DMS114 treated with DMSO at 0.1 percent for 48 hours (cell line): ENCODE results near the gene EP400.

Experiments
- DNase-seq: peaks from one replicate; lab custom pipeline; 2025; ENCODE audit not compliant: unreplicated experiment; lab: John Stamatoyannopoulos, UW

The EP400 gene

DNA sequence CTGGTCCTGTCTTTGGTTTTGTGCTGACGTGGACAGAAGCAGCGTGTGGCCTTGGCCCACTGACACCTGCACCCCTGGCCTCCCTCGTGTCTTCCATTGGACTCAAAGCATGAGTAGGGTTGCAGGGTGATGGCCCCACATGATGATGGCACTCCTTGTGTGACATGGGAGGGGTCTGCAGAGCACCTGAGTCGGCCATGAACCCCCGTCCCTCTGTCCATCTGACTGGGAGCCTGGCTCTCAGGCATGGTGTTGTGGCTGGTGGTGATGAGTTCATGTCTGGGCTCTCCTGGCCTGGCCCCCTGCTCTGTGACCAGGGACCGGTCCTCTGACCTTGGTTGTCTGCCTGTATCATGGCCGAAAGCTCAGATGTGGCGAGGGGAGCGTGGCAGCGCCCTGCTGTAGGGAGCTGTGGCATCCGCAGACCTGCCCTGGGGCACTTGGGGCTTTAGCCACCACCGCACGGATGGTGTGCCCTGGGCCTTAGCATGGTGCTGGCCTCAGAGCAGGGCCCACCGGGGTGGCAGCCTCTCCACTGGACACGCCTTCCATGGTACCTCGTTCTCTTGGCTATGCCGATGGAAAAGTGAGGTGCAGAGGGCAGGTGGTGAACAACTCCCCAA, 38.6 kb upstream of the EP400 start:
- DNase-seq, result no peak

DNA sequence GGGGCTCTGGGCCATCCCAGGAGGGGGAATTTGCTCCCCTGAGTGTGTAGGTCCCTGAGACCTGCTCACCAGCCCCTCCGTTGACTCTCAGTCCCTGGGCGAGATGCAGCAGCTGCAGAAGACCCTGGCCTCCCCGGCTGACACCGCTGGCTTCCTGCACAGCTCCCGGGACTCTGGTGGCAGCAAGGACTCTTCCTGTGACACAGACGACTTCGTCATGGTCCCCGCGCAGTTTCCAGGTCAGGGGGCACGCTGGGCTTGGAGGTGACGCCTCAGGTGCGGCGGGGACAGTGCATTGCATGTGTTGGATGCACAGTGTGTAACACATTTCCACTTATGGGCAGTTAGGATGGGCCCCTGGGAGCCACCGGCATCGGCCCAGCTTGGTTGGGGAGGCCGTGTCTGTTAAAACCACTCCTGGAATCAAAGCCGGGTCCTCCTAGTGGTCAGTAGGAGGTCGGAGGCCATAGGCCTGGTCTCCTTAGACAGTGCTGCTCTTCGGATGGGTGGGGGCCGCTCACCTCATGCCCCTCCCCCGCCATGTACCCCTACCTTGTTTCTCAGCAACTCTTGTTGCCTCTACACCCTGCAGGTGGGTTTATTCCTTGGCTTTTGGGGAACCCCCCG, 37.8 kb upstream of the EP400 start:
- no peak for DNase-seq

DNA sequence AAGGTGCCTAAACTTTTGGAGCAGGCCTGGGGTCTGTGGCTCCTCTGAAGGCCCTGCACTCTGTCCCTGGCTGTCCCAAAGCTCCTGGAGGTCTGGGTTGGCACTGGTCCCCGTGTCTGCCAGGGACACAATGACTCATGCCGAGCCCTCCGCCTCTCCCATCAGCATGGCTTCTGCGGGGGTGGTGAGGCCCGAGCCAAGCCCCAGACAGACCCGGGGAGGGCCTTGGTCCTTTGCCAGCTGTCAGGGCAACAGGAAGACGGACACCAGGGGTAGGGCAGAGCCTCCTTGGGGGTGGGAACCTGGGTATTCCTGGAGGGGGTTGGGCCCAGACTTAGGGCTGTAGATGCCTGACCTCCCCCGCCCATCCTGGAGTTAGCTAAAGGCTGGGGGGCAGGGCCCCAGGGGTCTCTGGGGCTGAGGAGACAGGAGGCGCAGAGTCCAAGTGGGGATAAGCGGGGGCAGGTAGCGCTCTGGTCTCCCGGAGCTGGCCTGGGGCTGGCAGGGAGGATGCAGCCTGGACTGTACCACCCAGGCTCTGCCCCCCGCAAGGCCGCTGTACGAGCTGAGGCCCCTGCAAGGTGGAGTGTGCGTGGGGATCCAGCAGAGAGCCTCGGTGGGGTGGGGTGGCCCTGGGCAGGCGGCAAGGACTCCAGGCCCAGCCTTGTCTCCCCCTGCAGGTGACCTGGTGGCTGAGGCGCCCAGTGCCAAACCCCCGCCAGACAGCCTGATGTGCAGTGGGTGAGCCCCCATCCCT, 37.0 kb upstream of the EP400 start:
- DNase-seq, result no peak

DNA sequence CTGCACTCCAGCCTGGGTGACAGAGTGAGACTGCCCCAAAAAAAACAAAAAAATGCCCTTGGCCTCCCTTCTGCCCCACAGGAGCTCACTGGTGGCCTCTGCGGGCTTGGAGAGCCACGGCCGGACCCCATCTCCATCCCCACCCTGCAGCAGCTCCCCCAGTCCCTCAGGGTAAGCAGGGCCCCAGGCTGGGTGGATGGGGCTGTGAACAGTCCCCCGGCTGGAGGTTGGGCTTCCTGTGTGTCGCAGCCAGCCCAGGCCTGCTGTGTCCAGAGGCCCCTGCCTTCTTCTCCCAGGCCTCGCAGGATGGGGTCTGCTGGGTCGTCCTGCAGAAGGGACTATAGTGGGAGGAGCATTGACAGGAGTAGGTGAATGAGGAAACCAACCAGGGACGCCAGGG, 36.1 kb upstream of the EP400 start:
- DNase-seq, result no peak

DNA sequence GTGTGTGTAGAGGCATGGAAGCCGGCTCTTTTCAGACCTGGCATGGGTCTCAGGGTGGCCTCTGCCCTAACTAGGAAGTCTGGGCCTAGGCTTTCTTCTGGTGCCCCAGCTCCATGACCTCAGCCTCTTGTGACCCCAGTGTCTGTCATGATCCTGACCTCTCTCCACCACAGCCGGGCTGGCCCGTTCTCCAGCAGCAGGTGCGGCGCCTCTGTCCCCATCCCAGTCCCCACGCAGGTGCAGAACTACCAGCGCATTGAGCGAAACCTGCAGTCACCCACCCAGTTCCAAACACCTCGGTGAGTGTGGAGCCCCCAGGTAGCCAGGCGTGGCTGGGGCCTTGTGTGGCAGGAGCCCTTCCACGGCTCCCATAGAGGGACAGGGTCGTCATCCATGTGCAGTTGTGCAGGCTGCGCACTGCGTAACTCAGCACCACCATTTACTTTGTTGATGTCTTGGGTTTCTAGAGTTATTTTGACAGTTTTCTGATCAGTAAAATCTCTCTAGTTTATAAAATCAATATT, 35.5 kb upstream of the EP400 start:
- no peak for DNase-seq

DNA sequence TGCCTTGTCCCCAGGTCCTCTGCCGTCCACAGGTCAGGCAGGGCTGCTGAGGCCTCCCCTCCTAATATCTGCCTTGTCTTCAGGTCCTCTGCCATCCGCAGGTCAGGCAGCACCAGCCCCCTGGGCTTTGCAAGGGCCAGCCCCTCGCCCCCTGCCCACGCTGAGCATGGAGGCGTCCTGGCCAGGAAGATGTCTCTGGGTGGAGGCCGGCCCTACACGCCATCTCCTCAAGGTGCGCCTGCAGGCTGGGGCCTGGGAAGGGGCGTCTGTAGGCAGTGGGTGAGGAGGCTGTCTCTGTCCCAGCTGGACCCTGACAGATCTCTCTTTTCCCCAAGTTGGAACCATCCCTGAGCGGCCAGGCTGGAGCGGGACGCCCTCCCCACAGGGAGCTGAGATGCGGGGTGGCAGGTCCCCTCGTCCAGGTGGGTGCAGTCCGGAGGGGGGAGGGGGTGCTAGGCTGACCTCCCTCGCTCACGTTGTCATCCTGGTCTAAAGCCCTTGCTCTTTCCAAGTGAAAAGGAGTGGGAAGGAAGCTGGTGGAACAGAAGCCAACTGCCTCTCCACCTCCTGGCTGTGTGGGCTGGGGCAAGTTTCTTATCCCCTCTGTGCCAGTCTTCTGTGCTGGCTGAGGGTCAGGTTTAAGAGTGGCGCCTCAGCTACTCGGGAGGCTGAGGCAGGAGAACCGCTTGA, 34.6 kb upstream of the EP400 start:
- no peak for DNase-seq

DNA sequence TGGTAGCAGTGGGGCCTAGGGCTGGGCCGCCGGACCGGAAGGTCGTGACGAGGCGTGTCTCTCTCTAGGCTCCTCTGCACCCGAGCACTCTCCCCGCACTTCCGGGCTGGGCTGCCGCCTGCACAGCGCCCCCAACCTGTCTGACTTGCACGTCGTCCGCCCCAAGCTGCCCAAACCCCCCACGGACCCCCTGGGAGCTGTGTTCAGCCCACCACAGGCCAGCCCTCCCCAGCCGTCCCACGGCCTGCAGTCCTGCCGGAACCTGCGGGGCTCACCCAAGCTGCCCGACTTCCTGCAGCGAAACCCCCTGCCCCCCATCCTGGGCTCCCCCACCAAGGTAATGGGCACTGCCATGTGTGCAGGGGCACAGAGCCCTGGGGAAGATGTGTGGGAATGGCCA, 33.9 kb upstream of the EP400 start:
- no peak for DNase-seq

DNA sequence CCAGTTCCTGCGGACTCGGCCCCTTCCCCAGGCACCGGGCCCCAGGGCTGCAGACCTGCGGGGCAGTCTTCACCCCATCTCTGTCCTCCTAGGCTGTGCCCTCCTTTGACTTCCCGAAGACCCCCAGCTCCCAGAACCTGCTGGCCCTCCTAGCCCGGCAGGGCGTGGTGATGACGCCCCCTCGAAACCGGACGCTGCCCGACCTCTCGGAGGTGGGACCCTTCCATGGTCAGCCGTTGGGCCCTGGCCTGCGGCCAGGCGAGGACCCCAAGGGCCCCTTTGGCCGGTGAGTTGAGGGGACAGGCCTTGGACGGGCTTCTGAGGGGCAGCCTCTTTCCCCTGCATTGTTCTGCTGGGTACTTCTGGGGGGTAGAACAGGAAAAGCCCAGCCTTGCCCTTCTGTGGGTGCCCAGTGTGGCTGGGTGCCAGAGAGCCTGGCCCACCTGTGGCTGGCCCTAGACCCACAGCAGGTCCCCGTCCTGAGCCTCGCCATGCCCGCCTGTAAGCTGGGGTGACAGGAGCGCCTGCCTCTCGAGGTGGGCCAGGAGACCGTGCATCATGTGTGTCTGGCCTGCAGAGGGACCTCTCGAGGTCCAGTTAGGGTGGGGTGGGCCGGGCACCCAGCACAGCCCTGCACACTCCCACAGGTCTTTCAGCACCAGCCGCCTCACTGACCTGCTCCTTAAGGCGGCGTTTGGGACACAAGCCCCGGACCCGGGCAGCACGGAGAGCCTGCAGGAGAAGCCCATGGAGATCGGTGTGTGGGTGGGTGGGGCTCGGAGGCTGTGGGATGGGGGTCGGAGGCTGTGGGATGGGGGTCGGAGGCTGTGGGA, 33.2 kb upstream of the EP400 start:
- no peak for DNase-seq

DNA sequence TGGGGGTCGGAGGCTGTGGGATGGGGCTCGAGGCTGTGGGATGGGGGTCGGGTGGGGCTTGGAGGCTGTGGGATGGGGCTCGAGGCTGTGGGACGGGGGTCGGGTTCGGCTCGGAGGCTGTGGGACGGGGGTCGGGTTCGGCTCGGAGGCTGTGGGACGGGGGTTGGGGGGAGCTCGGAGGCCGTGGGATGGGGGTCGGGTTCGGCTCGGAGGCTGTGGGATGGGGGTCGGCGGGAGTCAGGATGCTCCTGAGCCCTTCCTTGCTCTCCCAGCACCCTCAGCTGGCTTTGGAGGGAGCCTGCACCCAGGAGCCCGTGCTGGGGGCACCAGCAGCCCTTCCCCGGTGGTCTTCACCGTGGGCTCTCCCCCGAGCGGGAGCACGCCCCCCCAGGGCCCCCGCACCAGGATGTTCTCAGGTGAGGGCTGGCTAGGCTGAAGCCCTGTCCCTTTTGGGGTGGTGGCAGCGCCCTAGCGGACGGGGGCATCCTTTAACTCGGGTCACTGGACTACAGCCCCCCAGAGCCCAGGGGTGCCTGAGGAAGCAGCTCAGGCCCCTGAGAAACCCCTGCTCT, 32.5 kb upstream of the EP400 start:
- no peak for DNase-seq

DNA sequence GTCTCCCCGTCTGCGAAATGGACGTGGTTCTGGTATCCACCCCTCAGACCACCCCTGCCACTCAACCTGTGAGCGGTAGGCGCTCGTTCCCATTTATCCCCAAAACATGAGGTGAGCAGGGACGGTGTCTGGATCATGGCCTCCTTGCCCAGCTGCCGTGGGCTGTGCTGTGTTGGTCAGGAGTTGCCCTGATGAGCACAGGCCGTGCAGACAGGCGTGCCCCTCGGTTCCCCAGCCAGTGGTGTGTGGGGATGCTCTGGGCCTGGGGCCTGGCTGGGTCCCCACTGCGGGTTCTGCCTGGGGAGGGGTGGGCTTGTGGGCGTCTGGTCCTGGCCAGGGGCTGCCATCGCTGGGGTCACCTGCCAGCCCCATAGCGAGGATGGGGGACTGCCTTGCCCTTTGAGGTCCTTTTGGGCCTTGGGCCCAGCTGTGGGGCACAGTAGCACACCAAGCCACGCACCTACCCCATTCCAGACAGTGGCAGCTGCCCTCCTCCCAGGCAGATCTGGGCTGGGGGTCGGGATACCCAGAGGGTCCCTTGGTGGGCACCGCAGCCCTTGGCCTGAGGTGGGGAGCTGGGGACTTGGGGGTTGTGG, 31.9 kb upstream of the EP400 start:
- no peak for DNase-seq

DNA sequence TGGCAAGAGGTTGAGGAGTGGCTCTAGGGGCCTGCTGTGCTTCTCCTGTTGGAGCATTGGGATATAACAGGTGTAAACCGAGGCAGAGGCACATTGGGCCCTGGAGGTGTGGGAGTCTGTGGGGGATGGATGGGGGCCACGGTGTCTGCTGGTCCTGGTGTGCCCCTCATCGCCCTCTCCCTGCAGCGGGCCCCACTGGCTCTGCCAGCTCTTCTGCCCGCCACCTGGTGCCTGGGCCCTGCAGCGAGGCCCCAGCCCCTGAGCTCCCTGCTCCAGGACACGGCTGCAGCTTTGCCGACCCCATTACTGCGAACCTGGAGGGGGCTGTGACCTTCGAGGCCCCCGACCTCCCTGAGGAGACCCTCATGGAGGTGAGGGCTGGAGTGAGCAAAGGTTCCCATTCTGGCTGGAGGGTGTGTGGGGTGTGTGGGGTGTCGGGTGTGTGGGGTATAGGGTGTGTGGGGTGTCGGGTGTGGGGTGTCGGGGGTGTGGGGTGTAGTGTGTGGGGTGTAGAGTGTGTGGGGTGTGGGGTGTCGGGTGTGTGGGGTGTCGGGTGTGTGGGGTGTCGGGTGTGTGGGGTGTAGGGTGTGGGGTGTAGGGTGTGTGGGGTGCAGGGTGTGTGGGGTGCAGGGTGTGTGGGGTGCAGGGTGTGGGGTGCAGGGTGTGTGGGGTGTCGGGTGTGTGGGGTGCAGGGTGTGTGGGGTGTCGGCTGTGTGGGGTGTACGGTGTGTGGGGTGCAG, 31.3 kb upstream of the EP400 start:
- DNase-seq, result no peak

DNA sequence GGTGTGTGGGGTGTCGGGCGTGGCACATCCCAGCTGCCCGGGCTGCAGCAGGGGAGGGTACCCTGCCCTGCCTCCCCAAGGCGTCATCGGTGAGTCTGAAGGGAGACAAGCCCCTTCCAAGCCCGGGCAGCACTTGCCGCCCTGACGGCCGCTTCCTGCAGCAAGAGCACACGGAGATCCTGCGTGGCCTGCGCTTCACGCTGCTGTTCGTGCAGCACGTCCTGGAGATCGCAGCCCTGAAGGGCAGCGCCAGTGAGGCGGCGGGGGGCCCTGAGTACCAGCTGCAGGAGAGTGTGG, 30.7 kb upstream of the EP400 start:
- no peak for DNase-seq

DNA sequence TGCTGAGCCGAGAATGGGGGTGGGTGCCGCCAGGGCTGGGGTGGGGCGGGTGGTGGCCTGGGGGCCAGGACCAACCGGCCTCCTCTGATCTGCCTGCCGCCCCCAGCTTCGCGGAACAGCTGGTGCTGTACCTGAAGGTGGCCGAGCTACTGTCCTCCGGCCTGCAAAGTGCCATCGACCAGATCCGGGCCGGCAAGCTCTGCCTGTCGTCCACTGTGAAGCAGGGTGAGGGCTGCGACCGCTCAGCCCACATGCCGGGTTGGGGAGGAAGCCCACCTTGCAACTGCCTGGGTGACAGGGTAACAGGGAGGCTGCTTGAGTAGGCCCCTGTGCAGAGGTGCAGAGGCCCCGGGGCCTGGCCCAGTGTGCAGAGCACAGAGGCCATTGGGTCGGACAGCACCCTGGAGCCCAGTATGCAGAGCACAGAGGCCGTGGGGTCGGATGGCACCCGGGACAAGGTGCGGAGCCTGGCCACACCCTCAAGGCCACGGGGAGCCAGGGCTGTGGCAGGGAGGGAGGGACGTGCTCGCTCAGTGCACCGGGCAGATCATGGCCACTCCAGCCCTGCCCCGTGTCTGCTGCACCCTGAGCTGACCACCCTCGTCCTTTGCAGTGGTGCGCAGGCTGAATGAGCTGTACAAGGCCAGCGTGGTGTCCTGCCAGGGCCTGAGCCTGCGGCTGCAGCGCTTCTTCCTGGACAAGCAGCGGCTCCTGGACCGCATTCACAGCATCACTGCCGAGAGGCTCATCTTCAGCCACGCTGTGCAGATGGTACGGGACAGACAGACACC, 30.2 kb upstream of the EP400 start:
- no peak for DNase-seq

DNA sequence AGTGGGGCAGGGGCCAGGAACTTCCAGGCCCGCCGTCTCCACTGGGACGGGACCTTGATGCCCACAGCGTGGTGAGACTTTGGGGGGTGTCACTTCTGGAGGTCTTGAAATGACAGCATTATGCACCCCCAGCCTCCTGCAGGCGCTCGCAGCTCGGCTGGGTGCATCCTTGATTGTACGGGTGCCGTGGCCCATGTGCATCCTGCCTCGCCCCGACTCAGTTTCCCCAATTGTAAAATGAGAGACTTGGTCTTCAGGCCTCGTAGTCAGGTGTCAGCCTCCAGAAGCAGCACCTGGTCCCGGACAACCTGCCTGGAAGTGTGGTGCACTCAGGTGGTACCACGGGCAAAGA, 29.6 kb upstream of the EP400 start:
- no peak for DNase-seq

DNA sequence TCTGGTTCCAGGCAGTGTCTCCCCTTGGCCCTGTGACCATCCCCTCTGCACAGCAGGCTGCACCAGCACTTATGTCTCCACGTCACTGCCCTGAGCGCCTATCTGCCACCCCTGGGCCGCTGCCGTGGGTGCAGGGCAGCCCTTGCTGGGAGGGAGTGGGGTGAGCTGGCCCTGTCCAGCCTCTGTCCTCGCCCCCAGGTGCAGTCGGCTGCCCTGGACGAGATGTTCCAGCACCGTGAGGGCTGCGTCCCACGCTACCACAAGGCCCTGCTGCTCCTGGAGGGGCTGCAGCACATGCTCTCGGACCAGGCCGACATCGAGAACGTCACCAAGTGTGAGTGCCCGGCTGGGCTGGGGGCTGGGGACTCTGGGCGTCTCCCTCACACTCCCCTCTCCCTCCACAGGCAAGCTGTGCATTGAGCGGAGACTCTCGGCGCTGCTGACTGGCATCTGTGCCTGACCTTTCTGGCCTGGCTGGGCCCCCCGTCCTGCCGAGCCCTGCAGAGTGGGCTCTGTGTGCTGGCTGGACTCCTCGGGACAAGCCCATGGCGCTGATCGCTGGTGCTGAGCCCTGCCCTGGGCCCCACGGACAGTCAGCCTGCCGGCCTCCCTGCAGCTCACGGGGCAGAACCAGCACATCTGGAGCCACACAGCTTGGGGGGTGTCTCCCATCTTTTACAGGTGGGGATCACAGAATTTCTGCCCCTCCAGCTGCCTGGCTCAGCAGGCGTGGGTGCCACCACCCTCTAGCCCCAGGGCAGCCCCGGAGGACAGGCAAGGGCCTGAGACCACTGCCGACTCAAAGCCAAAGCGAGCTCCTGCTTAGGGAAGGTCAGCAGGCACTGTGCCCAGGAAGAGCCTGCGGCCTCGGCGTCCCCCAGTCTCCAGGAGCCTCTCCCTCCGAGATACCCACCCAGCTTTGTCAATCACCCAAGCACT, 28.6 kb upstream of the EP400 start:
- no peak for DNase-seq

DNA sequence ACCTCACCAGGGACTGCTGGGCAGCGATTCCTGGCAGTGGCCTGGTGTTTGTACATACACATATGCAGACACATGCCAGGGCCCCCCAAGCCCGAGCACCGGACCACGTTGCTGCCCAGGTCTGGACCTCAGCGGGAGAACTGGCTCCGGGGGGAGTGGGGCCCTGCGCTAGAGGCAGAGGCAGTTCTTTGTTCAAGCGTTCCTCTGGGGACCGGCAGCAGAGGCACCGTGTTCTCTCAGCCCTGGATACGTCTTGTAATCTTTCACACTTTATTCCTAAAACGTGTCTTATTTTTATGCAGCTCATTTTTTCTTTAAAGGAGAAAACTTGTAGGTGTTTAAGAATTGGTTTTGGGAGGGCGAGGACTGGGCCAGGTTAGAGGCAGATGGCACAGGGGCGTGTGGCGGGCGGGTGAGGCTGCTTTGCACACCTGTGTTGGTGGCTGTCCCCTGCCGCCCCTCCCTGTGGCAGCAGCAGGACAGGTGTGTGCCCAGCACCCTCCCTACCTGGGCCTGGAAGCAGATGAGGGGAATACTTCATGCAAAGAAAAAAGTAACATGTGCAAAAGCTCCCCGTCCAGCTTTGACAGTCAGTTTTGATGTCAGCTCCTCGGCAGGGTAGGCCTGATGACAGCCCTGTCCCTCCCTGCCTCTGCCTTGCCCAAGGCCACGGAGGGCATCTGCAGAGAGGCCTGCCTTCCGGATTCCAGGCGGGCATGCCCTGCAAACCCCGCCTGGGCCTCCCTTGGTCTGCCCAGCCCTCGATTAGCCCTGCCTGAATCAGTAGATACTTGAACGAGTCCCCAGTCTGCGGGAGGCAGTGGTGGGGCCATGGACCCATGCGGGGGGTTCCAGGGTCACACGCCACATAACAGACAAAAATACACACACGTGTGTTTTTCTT, 27.6 kb upstream of the EP400 start:
- DNase-seq, result no peak

DNA sequence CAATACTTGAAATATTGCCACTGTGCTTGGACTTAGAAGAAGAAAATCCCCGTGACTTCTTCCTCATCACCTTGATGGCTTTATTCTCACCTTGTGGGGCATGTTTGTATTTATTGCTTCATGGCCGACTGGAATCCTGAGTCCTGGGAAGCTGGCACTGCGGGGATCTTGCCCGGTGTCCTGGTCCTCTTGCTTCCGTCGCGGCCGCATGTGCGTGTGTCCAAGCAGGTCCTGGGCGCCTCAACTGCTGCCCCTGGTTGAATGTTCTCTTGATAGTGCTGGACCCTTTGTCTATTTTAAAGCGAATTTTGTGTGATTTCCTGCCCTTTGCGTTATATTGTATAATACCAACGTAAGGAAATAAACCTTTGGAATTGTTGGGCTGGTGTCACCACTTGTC, 27.0 kb upstream of the EP400 start:
- DNase-seq, result no peak
